Measurements from ENCODE around the gene TRIM33. TPM values are rescaled to one million over a fixed set of nuclear protein-coding genes. Genes with fewer than 3 reads are reported as not detected.

The TRIM33 gene
- total and polyA plus RNA-seq, 2 experiments from 2014 or later, result 50.3 to 51.1 TPM

GRCh38 chr1:114427612-114428011 is 83.4 kb downstream of the TRIM33 start:
- peaks cover 19% of the 10 kb centered on the region; the same call in 1 of the 2 replicates for H3K36me3 ChIP-seq (ENCODE audit: insufficient read depth)
- Mint-ChIP-seq H3K27me3 (ENCODE audit: insufficient read depth, low read depth, poor library complexity) (no peaks in the 10 kb centered on the region), H3K4me1 (no peaks in the 10 kb centered on the region), H3K27ac (no peak overlapping the region), H3K9me3 (no peaks in the 10 kb centered on the region), H3K36me3 (ENCODE audit: low read depth) (peaks cover 47% of the 10 kb centered on the region), H3K4me3 (no peak overlapping the region)
- no peaks in the 10 kb centered on the region for H3F3A ChIP-seq (replicated peaks; ENCODE audit: low read depth)
- TF ChIP-seq STAT1 (IDR thresholded peaks at IDR 0.05; ENCODE audit: unreplicated experiment), result no peak
- TF ChIP-seq, protein P1, sequence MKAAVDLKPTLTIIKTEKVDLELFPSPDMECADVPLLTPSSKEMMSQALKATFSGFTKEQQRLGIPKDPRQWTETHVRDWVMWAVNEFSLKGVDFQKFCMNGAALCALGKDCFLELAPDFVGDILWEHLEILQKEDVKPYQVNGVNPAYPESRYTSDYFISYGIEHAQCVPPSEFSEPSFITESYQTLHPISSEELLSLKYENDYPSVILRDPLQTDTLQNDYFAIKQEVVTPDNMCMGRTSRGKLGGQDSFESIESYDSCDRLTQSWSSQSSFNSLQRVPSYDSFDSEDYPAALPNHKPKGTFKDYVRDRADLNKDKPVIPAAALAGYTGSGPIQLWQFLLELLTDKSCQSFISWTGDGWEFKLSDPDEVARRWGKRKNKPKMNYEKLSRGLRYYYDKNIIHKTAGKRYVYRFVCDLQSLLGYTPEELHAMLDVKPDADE (IDR thresholded peaks at IDR 0.05), result no peak
- TF ChIP-seq REST (IDR thresholded peaks at IDR 0.05; ENCODE audit: unreplicated experiment), result no peak
- TF ChIP-seq EZH2phosphoT487 (IDR thresholded peaks at IDR 0.05; ENCODE audit: unreplicated experiment), result no peak
- TF ChIP-seq ZNF114 (CRISPR knock-in tag; IDR thresholded peaks at IDR 0.05), result no peak
- no peak for TF ChIP-seq EZH2 (IDR thresholded peaks at IDR 0.05; ENCODE audit: low read depth, unreplicated experiment)
- no peak for TF ChIP-seq POLR2AphosphoS5 (IDR thresholded peaks at IDR 0.05; ENCODE audit: low read depth)
- TF ChIP-seq NANOG (IDR thresholded peaks at IDR 0.05; ENCODE audit: borderline replicate concordance), result no peak
- TF ChIP-seq JUNB (IDR thresholded peaks at IDR 0.05; ENCODE audit: unreplicated experiment), result no peak
- no peak overlapping the region for H3K27ac ChIP-seq (ENCODE audit: low read depth)
- no peaks in the 10 kb centered on the region for H3K9me2 ChIP-seq (ENCODE audit: insufficient read depth)
- no peaks in the 10 kb centered on the region for H3K4me1 ChIP-seq (ENCODE audit: insufficient read depth)
- H3K4me3 ChIP-seq, result no peak overlapping the region
- no peak for DNase-seq (ENCODE audit: low spot score)
- no peak overlapping the region for H3K4me2 ChIP-seq
- ATAC-seq, result no peak
- H2AFZ ChIP-seq, result no peak overlapping the region
- H4K20me1 ChIP-seq (replicated peaks; ENCODE audit: insufficient read depth), result peaks cover 3% of the 10 kb centered on the region
- no peaks in the 10 kb centered on the region for H3K79me2 ChIP-seq (replicated peaks; ENCODE audit: insufficient read depth)
- H3K27me3 ChIP-seq (ENCODE audit: insufficient read depth), result no peaks in the 10 kb centered on the region

DNA sequence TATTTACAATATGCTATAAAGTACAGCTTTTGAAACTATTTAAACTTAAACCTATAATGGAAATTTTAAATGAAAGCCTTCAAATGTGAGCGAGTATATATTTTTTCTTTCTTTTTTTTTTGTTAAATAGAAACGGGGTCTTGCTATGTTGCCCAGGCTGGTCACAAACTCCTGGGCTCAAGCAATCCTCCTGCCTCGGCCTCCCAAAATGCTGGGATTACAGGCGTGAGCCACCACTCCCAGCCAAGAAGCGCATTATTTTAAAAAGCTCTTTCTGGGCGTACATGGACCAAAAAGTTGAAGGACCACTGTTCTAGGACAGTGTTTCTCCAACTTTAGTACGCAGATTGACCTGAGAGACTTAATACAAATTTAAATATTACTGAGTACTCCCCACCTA is 87.5 kb downstream of the TRIM33 start:
- peaks cover 78% of the 10 kb centered on the region for H3K36me3 Mint-ChIP-seq (ENCODE audit: low read depth)
- H3K27me3 ChIP-seq (ENCODE audit: insufficient read depth), result no peaks in the 10 kb centered on the region

More for the DNA sequence above, 87.5 kb downstream of the TRIM33 start:
- H3K4me3 ChIP-seq, result no peak overlapping the region
- no peak overlapping the region for H2AFZ ChIP-seq
- Mint-ChIP-seq H3K27ac (no peak overlapping the region), H3K9me3 (no peaks in the 10 kb centered on the region), H3K4me3 (no peak overlapping the region), H3K4me1 (no peaks in the 10 kb centered on the region), H3K27me3 (ENCODE audit: insufficient read depth, low read depth, poor library complexity) (no peaks in the 10 kb centered on the region)
- H3K79me2 ChIP-seq (replicated peaks; ENCODE audit: insufficient read depth), result no peaks in the 10 kb centered on the region; the same call in 1 of the 2 replicates
- H3K27ac ChIP-seq (ENCODE audit: low read depth), result no peak overlapping the region
- no peak for ATAC-seq
- no peaks in the 10 kb centered on the region for H3K9me2 ChIP-seq (ENCODE audit: insufficient read depth)
- no peaks in the 10 kb centered on the region for H3F3A ChIP-seq (replicated peaks; ENCODE audit: low read depth)
- no peak for DNase-seq (ENCODE audit: low spot score)
- H3K4me2 ChIP-seq, result no peak overlapping the region
- TF ChIP-seq JUNB (IDR thresholded peaks at IDR 0.05; ENCODE audit: unreplicated experiment) (no peak), CTCF (conservative IDR thresholded peaks at IDR 0.05; ENCODE audit: low read depth in 2 of 2) (no peak), EZH2phosphoT487 (IDR thresholded peaks at IDR 0.05; ENCODE audit: unreplicated experiment) (no peak)
- TF ChIP-seq, protein P1 (IDR thresholded peaks at IDR 0.05), result no peak
- H3K36me3 ChIP-seq (ENCODE audit: insufficient read depth), result peaks cover 29% of the 10 kb centered on the region; the same call in 1 of the 2 replicates
- H3K4me1 ChIP-seq (ENCODE audit: insufficient read depth), result no peaks in the 10 kb centered on the region
- H4K20me1 ChIP-seq (replicated peaks; ENCODE audit: insufficient read depth), result peaks cover 3% of the 10 kb centered on the region

All from GM23338 (cell line).